Inflammatory macrophage treated with lipopolysaccharide for 1 hour (primary cell): ENCODE measurements around the gene ZNF688.
"Not testable (repeated sequence)": the region's sequence is repeated elsewhere in the genome, so short reads cannot be mapped to it uniquely, and the experiment has no call there.

Source experiments
- DNase-seq, 2 donors: peaks; one replicate each; pipeline ENCODE4 v3.0.0-alpha.2; 2020 to 2022

ZNF688 gene

DNA sequence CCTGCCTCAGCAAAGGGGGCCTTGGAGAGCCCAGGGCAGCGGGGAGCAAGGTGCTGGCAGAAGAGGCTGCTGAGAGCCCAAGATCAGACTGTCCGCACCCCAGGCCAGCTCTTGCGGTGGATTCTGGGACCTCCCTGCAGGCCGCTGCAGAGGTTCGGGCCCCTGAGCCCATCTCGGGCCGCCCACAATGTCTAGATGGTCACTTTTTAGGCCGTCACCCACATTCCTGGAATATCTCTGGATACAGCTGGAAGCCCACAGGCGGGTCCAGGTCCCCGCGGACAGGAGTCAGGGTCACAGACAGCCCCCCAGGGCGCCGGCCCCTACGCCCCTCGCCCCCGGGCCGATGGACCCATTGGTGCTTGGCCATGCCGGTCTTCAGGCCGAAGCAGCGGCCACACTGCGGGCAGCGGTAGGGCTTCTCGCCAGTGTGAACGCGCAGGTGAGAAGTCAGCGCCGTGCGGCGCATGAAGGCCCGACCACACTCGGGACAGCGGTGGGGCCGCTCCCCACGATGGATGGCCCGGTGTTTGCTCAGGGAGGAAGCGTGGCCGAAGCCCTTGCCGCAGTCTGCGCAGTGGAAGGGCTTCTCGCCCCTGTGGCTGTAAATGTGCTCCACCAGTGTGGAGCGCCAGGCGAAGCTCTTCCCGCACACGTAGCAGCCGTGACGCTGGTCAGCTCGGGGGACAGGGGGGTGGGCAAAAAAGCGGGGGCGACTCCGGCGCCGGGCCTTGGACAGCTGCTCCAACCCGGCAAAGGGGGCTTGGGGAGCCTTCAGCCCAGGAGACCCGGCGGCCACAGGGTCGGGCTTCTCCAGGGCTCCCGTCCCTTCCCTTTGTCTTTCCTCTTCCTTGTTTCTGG lies 39.0 kb downstream of the ZNF688 start:
- no peak for DNase-seq

DNA sequence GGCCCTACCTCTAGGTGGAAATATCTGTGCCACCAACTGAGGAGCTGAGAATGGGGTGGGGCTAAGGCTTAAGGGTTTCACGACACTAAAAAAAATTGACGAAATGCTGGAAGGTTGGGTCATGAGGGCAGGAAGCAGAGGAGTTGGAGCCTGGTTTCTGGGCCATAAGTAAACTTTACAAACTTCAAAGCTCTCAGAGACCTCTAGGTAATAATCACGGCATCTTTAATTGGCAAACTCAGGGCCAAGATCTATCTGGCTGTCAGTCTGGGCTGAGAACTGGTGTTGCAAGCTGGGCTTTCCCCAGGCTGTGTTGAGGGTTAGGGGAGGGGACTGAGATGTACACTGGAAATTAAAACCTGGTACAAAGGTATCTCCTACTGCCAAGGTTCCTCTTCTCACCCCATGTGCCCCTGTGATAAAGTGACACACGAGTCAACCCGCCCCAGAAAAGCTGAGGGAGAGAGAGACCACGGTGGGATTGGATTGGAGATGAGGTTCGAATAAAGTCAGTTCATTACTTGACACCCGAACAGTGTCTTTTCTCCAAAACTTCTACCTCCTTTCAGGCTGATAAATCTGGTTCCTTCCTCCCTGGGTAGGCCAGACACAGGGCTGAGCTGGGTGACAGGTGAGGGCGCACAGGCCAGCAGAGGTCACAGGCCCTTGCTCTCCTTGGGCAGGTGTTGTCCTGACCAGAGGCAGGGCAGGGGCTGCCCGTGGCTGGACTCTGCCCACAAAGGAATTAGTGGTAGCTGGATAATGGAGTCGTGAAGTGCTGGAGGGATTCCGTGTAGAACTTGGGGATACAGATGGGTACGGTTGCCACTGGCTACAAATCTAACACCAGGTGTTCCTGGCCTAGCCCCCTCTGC lies 41.1 kb downstream of the ZNF688 start:
- no peak for DNase-seq

DNA sequence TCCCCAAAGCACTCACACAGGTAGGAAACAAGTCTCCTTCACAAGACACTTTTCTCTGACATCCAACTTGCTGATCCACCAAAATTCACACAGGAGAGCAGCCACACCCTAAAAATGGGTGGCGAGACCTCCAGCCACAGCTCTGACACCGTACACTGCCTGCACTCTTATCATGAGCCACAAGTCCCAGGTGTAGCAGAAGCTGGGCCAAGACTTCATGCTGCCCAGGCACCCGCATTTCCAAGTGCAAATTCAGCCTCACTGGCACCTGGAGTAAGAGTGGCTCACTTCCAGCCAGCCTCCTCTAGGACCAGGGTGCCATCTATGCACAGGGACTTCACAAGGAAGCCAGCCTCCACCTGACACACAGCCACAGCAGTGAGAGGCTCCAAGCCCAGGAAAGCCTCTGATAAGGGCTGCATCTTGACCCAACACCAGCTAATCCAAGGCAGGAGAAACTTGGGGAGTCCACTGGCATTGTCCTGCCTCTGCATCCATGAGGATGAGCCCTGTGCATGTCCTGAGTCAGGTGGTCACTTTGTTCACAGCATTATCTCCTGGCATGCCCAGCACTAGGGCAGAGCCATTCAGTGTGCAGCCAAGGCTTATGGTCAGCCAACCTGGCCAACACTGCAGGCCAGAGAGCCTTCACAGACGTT lies 42.6 kb downstream of the ZNF688 start:
- no peak for DNase-seq

DNA sequence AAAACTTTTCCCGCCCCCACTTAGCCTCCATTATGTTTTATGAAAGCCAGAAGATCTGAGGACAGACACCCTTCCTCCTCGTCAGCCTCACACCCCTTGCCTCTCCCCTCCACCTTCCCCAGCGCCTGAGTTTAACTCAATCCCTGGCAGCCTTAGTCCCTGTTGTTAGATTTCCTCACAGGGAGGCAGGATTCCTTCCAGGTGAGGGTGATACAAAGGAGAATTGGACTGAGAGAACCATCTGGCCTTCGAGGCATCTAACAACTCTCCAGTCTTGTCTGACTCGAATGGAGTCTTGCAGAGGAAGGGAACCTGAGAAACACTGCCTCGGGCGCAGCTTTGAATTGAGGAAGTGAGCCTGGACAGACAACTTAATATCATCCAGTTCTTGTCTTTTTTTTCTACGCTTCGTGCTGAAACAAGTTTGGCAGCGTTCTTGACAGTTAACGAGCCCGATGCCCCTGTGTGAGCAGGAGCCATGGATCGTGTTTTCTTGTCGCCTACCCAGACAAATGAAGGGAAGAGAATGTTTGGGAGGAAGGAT lies 43.8 kb downstream of the ZNF688 start:
- DNase-seq: peak; percentile 44 to 60

DNA sequence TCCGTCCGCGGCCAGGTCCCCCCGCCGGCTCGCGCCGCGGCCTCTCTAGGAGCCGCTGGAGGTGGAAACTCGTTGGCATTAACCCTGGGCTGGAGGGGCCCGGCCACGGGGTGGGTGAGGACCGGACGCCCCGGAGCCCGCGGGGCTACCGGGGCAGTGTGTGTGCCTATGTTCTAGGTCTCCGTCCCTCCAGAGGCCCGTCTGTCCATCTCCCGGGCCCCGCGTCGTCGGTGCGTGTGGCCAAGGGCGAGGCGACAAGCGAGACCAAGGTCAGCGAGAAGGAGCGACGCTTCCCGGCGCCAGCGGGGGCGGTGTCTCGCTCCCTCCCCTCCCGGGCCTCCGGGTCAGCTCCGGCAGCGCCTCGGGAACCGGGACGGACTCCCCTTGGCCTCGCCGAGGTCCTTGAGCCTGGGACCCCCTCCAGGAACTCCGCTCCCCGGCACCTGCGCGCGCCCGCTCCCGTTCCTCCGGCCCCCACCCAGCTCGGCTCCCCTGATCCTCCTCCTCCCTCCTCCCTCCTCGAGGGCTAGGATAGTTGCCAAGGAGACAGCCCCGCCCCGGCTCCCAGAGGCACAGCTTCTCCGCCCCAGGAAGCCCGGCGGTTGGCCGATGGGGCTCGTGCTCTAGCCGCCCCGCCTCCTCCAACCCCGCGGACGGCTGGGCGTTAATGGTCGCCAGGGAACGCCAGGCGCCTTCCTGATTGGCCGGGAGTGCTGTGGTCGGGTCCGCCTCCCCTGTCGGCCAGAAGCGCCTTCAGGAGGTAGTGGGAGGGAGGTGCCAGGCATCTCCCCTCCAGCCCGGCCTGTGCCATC lies 44.5 kb downstream of the ZNF688 start:
- DNase-seq: peak; percentile 98

DNA sequence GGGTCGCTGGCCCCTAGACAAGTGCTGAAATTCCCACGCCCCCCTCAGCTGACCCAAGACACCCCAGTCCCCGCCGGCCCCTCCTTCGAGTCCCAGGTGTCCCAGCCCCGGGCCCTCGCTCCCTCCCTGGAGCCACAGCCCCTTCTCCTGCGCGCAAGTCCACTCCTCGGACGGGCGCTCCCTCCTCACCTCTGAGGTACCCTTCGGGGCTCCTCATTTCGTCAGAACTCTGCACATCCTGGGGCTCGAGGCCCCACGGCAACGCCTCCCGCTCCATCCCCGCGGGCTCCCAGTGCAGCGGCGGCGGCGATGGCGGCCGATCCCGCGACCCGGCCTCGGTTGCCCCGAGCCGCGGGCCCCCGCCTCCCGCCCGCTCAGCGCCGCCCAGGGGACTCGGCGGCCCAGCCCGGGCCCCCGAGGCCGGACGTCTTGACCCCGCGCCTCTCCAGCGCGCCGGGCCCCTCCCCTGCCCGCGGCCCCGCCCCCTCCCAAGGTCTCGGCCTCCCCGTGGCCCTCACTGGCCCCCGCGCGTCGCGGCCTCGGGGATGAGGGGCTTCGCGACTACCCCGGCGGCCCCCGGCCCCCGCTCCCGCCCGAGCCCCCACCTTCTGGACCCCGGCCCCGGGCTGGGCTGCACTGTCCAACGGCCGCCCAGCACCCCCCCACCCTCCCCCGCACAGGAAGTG lies 45.2 kb downstream of the ZNF688 start, which contains the start of gene ZNF768:
Gene ZNF768 (minus strand): TSS at position 430 of the 686 bp plus-strand sequence. CDS start 153 bp downstream, at position 277.
- no peak for DNase-seq

DNA sequence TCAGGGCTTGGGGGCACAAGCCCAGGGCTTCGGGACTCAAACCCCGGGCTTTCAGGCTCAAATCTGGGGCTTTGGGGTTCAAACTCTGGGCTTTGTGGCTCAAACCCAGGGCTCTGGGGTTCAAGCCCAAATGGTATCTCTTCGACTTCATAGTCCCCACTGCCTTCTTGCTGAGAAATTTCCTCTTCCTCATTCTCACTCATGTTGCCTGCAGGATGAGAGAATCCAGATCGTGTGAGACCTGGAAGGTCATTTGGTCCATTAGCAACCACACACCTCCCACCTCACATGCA lies 45.7 kb downstream of the ZNF688 start:
- DNase-seq: no peak

DNA sequence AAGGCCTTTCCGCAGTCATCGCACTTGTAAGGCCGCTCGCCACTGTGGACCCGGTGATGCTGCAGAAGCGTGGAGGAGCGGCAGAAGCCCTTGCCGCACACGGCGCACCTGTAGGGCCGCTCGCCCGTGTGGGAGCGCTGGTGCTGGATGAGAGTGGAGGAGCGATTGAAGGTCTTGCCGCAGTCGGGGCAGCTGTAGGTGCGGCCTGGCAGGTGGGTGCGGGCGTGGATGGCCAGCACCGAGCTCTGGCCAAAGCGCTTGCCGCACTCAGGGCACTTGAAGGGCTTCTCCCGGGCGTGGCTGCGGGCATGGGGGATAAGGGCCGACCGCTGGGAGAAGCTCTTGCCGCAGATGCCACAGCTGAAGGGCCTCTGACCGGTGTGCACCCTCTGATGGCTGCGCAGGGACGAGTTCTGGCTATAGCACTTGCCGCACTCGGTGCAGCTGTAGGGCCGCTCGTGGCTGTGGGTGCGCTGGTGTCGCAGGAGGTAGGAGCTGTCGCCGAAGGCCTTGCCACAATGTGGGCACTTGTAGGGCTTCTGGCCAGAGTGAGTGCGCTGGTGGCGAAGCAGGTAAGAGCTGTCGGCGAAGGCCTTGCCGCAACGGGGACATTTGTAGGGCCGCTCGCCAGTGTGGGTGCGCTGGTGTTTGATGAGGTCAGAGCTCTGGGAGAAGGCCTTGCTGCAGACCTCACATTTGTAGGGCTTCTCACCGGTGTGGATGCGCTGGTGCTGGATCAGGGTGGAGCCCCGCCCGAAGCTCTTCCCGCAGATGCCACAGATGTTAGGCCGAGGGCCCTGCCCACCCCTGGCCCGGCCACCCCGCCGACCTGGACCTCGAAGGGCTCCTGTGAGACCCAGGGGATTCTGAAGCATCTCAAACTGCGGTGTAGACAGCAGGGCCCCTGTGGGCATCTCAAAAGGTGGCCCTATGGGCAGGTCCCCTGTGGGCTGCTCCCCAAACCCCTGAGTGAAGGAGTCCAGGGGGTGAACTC lies 46.6 kb downstream of the ZNF688 start:
- DNase-seq: no peak

DNA sequence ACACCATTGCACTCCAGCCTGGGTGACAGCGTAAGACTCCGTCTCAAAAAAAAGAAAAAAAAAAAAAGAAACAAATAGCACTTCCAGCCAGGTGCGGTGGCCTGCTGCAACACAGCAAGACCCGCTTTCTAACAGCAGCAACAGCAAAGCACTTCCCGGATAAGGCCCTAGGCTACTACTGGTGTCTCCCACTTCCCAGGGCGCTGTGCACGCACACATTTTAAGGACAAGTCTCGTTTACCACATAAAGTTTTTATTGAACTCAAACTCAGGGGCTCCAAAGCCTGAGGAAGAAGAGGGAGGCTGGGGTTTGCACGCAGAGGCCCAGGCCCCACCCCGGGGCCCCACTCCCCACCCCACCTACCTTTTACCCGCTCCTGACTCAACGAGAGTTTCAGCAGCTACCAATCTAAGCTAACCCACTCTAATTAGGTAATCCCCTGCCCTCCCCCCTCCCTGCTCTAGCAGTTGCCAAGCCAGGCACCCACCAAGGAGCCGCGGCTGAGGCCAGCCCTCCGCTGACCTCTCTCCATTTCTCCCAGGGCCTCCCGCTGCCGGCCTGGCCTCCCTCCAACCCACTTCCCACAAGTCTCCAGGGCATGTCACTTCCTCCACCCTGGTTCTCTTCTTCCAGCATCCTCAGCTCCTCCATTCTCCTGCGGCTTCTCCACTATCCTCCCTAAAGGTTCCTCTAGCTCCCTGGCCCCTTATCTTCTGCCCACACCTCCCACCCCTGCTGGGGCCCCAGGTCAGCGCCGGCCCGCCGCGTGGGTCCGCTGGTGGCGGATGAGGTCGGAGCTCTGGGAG lies 47.5 kb downstream of the ZNF688 start:
- no peak for DNase-seq

DNA sequence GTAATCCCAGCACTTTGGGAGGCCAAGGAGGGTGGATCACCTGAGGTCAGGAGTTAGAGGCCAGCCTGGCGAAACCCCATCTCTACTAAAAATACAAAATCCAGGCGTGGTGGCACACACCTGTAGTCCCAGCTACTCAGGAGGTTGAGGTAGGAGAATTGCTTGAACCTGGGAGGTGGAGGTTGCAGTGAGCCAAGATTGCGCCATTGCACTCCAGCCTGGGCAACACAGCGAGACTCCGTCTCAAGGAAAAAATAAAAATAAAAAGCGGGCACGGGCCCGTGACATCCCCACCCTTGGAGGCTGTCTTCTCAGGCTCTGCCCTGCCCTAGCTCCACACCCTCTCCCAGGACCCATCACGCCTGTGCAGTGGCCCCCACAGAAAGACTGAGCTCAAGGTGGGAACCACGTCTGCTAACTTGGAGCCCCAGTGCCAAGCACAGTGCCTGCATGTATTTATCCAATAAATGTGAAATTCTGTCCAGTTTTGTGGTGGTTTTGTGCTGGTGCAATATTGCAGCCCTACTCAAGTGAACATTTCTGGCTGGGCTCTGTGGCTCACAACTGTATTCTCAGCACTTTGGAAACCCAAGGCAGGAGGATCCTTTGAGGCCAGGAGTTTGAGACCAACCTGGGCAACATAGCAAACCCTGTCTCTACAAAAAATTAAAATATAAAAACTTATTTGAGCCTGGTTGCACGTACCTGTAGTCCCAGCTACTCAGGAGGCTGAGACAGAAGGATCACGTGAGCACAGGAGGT lies 48.6 kb downstream of the ZNF688 start:
- DNase-seq: not testable (repeated sequence)

DNA sequence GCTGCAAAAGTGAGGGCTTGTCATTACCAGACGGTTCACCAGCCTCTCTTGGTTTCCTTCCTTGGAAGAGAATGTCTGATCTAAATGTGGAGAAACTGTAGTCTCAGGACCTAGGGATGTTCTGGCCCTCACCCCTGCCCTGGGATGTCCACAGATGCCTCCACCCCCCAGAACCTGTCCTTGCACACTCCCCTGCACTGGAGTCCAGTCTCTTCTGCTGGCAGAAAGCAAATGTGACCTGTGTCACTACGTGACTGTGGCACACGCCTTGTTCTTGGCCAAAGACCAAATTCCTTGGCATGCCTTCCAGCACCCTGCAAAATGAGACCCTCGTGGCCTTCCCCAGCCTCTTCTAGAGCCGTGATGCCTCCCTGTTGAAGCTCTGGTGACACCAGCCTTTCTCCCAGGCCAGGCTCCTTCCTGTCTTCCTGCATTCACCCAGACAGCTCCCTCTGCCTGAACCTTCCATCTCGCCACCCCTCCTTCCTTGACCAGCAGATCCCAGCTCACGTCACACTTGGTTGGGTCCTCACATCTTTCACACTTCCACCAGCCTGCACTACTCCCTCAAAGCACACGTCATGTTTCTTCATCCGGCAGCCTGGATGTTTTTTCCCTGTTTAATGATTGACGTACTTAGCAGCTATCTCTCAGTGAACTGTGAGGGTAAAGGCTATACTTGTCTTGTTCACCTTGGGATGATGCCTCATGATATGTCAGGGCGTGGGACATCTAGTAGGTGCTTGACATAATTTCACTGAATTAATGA lies 49.5 kb downstream of the ZNF688 start:
- no peak for DNase-seq

DNA sequence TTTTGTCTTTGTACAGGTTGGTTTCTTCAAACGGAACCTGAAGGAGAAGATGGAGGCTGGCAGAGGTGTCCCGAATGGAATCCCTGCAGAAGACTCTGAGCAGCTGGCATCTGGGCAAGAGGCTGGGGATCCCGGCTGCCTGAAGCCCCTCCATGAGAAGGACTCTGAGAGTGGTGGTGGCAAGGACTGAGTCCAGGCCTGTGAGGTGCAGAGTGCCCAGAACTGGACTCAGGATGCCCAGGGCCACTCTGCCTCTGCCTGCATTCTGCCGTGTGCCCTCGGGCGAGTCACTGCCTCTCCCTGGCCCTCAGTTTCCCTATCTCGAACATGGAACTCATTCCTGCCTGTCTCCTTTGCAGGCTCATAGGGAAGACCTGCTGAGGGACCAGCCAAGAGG lies 50.0 kb downstream of the ZNF688 start:
- DNase-seq: no peak
